OCI-LY1 (cell line): Measurements from ENCODE around the gene ARHGAP9.

Experiments used
- H2AFZ ChIP-seq: fragments of 200-600 bp; sonication (generic), shearing (Covaris generic); 2 replicates; pipeline ENCODE4 v1.6.0; 2014; ENCODE audit warnings: antibody characterized with exemption, mild to moderate bottlenecking, low read length
- H3F3A ChIP-seq: fragments of 200-600 bp; sonication (generic), shearing (Covaris generic); 2 replicates; pipeline ENCODE4 v1.6.0; 2014; ENCODE audit warnings: mild to moderate bottlenecking, antibody characterized with exemption, low read length, moderate library complexity; ENCODE audit not compliant: insufficient read depth
- H3K27ac ChIP-seq: fragments of 200-600 bp; sonication (generic); 2 replicates; pipeline ENCODE4 v1.5.1; 2014; ENCODE audit warnings: low read length, mixed run types, mild to moderate bottlenecking, low read depth; ENCODE audit not compliant: poor library complexity, severe bottlenecking
- H3K27me3 ChIP-seq: fragments of 200-600 bp; sonication (generic); 2 replicates; pipeline ENCODE4 v1.6.0; 2014; ENCODE audit warnings: antibody characterized with exemption, mild to moderate bottlenecking, low read length, moderate library complexity; ENCODE audit not compliant: insufficient read depth
- H3K36me3 ChIP-seq: fragments of 200-600 bp; sonication (generic); 2 replicates; pipeline ENCODE4 v1.6.1; 2014; ENCODE audit warnings: mild to moderate bottlenecking, antibody characterized with exemption, low read length, moderate library complexity, mixed read lengths; ENCODE audit not compliant: insufficient read depth
- H3K4me1 ChIP-seq: fragments of 200-600 bp; sonication (generic); 2 replicates; pipeline ENCODE4 v1.5.1; 2014; ENCODE audit warnings: mild to moderate bottlenecking, low read length, moderate library complexity; ENCODE audit not compliant: insufficient read depth, severe bottlenecking
- H3K4me2 ChIP-seq: fragments of 200-600 bp; sonication (generic), shearing (Covaris generic); 2 replicates; pipeline ENCODE4 v1.6.1; 2014; ENCODE audit warnings: low read length
- H3K4me3 ChIP-seq: fragments of 200-600 bp; sonication (generic); 2 replicates; pipeline ENCODE4 v1.5.1; 2014; ENCODE audit warnings: low read length, low read depth, mild to moderate bottlenecking, mixed read lengths; ENCODE audit not compliant: poor library complexity, severe bottlenecking
- H3K79me2 ChIP-seq: fragments of 200-600 bp; shearing (Covaris generic); 2 replicates; pipeline ENCODE4 v1.6.1; 2016; ENCODE audit warnings: mixed run types, low read length, mixed read lengths; ENCODE audit not compliant: insufficient read depth
- H3K9ac ChIP-seq: fragments of 200-600 bp; sonication (generic), shearing (Covaris generic); 2 replicates; pipeline ENCODE4 v1.6.1; 2014; ENCODE audit warnings: mild to moderate bottlenecking, low read length, mixed read lengths
- H3K9me2 ChIP-seq: fragments of 200-600 bp; sonication (generic), shearing (Covaris generic); 2 replicates; pipeline ENCODE4 v1.6.1; 2014; ENCODE audit warnings: low read depth, mild to moderate bottlenecking, low read length, mixed read lengths
- H3K9me3 ChIP-seq: fragments of 200-600 bp; shearing (Covaris generic); 2 replicates; pipeline ENCODE4 v1.6.1; 2014; ENCODE audit warnings: low read length, mixed read lengths
- H4K20me1 ChIP-seq: fragments of 200-600 bp; sonication (generic), shearing (Covaris generic); 2 replicates; pipeline ENCODE4 v1.6.0; 2016; ENCODE audit warnings: mild to moderate bottlenecking, low read length; ENCODE audit not compliant: insufficient read depth
- CTCF ChIP-seq: fragments of 200-600 bp; sonication (generic), shearing (Covaris generic); IDR thresholded peaks from 2 replicates; pipeline ENCODE4 v1.5.1; 2017; ENCODE audit warnings: mild to moderate bottlenecking, antibody characterized with exemption, low read length, moderate library complexity, mixed read lengths
- EZH2 ChIP-seq: fragments of 200-600 bp; sonication (generic), shearing (Covaris generic); IDR thresholded peaks from 2 replicates; pipeline ENCODE4 v1.8.0; 2017; ENCODE audit warnings: borderline replicate concordance, mixed run types, mild to moderate bottlenecking, antibody characterized with exemption, low read length, moderate library complexity, mixed read lengths

Gene ARHGAP9

GRCh38 chr12:57472391-57472790 lies 7.3 kb downstream of the ARHGAP9 start:
- Histone ChIP-seq H2AFZ (no peak overlapping the region), H3F3A (no peaks in the 10 kb centered on the region), H3K36me3 (no peaks in the 10 kb centered on the region; the same call in 1 of the 2 replicates), H3K27ac (no peak overlapping the region), H3K4me3 (no peak overlapping the region), H3K27me3 (0 out of 2 replicates have a peak, but pooled peaks cover 4% of the 10 kb centered on the region), H3K9me2 (no peaks in the 10 kb centered on the region), H3K79me2 (no peaks in the 10 kb centered on the region), H3K9ac (no peak overlapping the region), H3K4me2 (no peak overlapping the region), H4K20me1 (no peaks in the 10 kb centered on the region), H3K9me3 (no peaks in the 10 kb centered on the region), H3K4me1 (peaks cover 16% of the 10 kb centered on the region)
- TF ChIP-seq EZH2 (no peak), CTCF (no peak)

- H3K36me3 ChIP-seq = no peaks in the 10 kb centered on the region; the same call in 1 of the 2 replicates
- H3K27ac ChIP-seq = no peak overlapping the region
- peaks cover 13% of the 10 kb centered on the region for H3K4me1 ChIP-seq
- H3K9me2 ChIP-seq = no peaks in the 10 kb centered on the region
- H3K4me2 ChIP-seq = no peak overlapping the region
- no peak for TF ChIP-seq CTCF
- no peak overlapping the region for H2AFZ ChIP-seq
- H3K27me3 ChIP-seq = 0 out of 2 replicates have a peak, but pooled peaks cover 7% of the 10 kb centered on the region
- no peak overlapping the region for H3K9ac ChIP-seq
- H3K4me3 ChIP-seq = no peak overlapping the region
- no peaks in the 10 kb centered on the region for H3F3A ChIP-seq
- H4K20me1 ChIP-seq = no peaks in the 10 kb centered on the region
- no peaks in the 10 kb centered on the region for H3K9me3 ChIP-seq
- H3K79me2 ChIP-seq = no peaks in the 10 kb centered on the region
These were observed 8.0 kb downstream of the ARHGAP9 start for GRCh38 chr12:57471661-57472060.

GRCh38 chr12:57470970-57471656 lies 8.6 kb downstream of the ARHGAP9 start:
- no peak overlapping the region for H3K4me2 ChIP-seq
- 0 out of 2 replicates have a peak, but pooled peaks cover 7% of the 10 kb centered on the region for H3K27me3 ChIP-seq
- no peaks in the 10 kb centered on the region for H3K79me2 ChIP-seq
- no peaks in the 10 kb centered on the region for H3K9me3 ChIP-seq
- H4K20me1 ChIP-seq = no peaks in the 10 kb centered on the region
- peaks cover 8% of the 10 kb centered on the region for H3K4me1 ChIP-seq
- no peaks in the 10 kb centered on the region for H3F3A ChIP-seq
- no peak overlapping the region for H3K9ac ChIP-seq
- no peak for TF ChIP-seq EZH2
- no peak for TF ChIP-seq CTCF
- H3K9me2 ChIP-seq = no peaks in the 10 kb centered on the region
- no peak overlapping the region for H2AFZ ChIP-seq
- no peaks in the 10 kb centered on the region; the same call in 1 of the 2 replicates for H3K36me3 ChIP-seq
- no peak overlapping the region for H3K4me3 ChIP-seq
- no peak overlapping the region for H3K27ac ChIP-seq
